GM12874 (cell line): ENCODE measurements around the gene SYTL2.

Source experiments
- CTCF ChIP-seq: IDR thresholded peaks from 2 replicates; pipeline ENCODE4 v1.5.1; 2011; ENCODE audit warnings: low read depth, mild to moderate bottlenecking, control low read depth, low read length, moderate library complexity; ENCODE audit not compliant: insufficient read depth

Gene SYTL2

GRCh38 chr11:85784480-85785265 is 26.3 kb downstream of the SYTL2 start:
- no peak for TF ChIP-seq CTCF

GRCh38 chr11:85783758-85784157 is 27.2 kb downstream of the SYTL2 start:
- no peak for TF ChIP-seq CTCF

- TF ChIP-seq CTCF, result no peak
Measured at GRCh38 chr11:85779956-85780640, 30.8 kb downstream of the SYTL2 start.

- TF ChIP-seq CTCF, result no peak
Measured at GRCh38 chr11:85776951-85777602, 33.9 kb downstream of the SYTL2 start.

GRCh38 chr11:85774256-85775101 is 36.5 kb downstream of the SYTL2 start:
- no peak for TF ChIP-seq CTCF

GRCh38 chr11:85772695-85773094 is 38.2 kb downstream of the SYTL2 start:
- no peak for TF ChIP-seq CTCF
